Breast epithelium (tissue), 4 donors: ENCODE measurements around the gene CD79B. TPM values are rescaled to one million over a fixed set of nuclear protein-coding genes. Genes with fewer than 3 reads are reported as not detected.
A peak's percentile ranks its signal among the peaks of the same experiment; 100 is the strongest.

ENCODE experiments used
- DNase-seq, 2 donors: peaks; one replicate each; pipeline ENCODE4 v3.0.0-alpha.2; 2019; ENCODE audit warnings: low spot score in 2 of 2
- H3K27ac ChIP-seq, 2 donors: fragments of 200-600 bp; sonication (generic) in 1 of 2; one replicate each; pipeline ENCODE4 v1.5.1; 2016 to 2019; ENCODE audit warnings: mild to moderate bottlenecking in 1 of 2
- H3K27me3 ChIP-seq, 2 donors: fragments of 200-600 bp; sonication (generic) in 1 of 2; one replicate each; pipeline versions ENCODE4 v1.5.1 to v1.6.0; 2017 to 2019; ENCODE audit warnings: control low read depth in 1 of 2, mild to moderate bottlenecking in 1 of 2
- H3K36me3 ChIP-seq: fragments of 200-600 bp; one replicate; pipeline ENCODE4 v1.5.1; 2019
- H3K4me1 ChIP-seq, 2 donors: fragments of 200-600 bp; sonication (generic); one replicate each; pipeline ENCODE4 v1.5.1; 2016 to 2019; ENCODE audit warnings: control low read depth in 1 of 2
- H3K4me3 ChIP-seq, 3 donors: fragments of 200-600 bp; sonication (generic); 1 replicate in 2 of 3; 2 replicates in 1 of 3; pipeline ENCODE4 v1.5.1; 2016 to 2019; ENCODE audit warnings: mild to moderate bottlenecking in 3 of 3, moderate library complexity in 2 of 3
- H3K9me3 ChIP-seq, 2 donors: fragments of 200-600 bp; sonication (generic) in 1 of 2; one replicate each; pipeline ENCODE4 v1.5.1; 2016 to 2019; ENCODE audit warnings: control low read depth in 1 of 2
- CTCF ChIP-seq, 3 donors: fragments of 450-650 bp; IDR thresholded peaks; one replicate each; pipeline ENCODE4 v1.5.1; 2016 to 2017; ENCODE audit warnings: antibody characterized with exemption in 3 of 3, mild to moderate bottlenecking in 3 of 3, moderate library complexity in 3 of 3
- POLR2A ChIP-seq: fragments of 450-650 bp; IDR thresholded peaks from one replicate; pipeline ENCODE4 v1.6.1; 2016; ENCODE audit warnings: antibody characterized with exemption, mild to moderate bottlenecking, moderate library complexity
- POLR2AphosphoS5 ChIP-seq, 3 donors: sonication (generic); formaldehyde crosslinking; IDR thresholded peaks; one replicate each; pipeline ENCODE4 v1.6.1; 2017; ENCODE audit warnings: antibody characterized with exemption in 3 of 3
- intact Hi-C: fragments of 100-400 bp; cut with DNase I; formaldehyde crosslinking; loops from one replicate; pipeline ENCODE4 v1.15.1; 2023; ENCODE audit warnings: low total_unique reads
- total RNA-seq, 3 donors: library from RNA; depleted of rRNA; stranded (reverse); fragments of >200 nt; gene quantifications; one replicate each; pipeline ENCODE4 v1.1.0, GENCODE V29; 2016

The CD79B gene
- total RNA-seq, 3 donors from 2014 or later, result 2.2 to 7.9 (median 3.4) TPM

- Histone ChIP-seq H3K27ac (no peak overlapping the region), H3K9me3 (no peaks in the 10 kb centered on the region), H3K27me3 (no peaks in the 10 kb centered on the region), H3K36me3 (no peaks in the 10 kb centered on the region), H3K4me1 (no peaks in the 10 kb centered on the region), H3K4me3 (no peak overlapping the region)
- no peak for TF ChIP-seq POLR2A
- peak in 2 of 3 donors; percentile 25 to 50 for TF ChIP-seq CTCF (IDR thresholded peaks at IDR 0.05)
- intact Hi-C loops, result no loop called here
- no peak for DNase-seq
Observed at GRCh38 chr17:63946440-63947363, 14.6 kb upstream of the CD79B start.

- H3K27ac ChIP-seq, result no peak overlapping the region
- H3K4me3 ChIP-seq, result no peak overlapping the region
- no peaks in the 10 kb centered on the region for H3K27me3 ChIP-seq
- no peaks in the 10 kb centered on the region for H3K4me1 ChIP-seq
- H3K9me3 ChIP-seq, result no peaks in the 10 kb centered on the region
- TF ChIP-seq POLR2AphosphoS5 (IDR thresholded peaks at IDR 0.05) (no peak), CTCF (IDR thresholded peaks at IDR 0.05) (no peak), POLR2A (no peak)
- no peaks in the 10 kb centered on the region for H3K36me3 ChIP-seq
- no peak for DNase-seq
- intact Hi-C loops, result no loop called here
Observed at GRCh38 chr17:63945784-63946439, 13.8 kb upstream of the CD79B start.

- no peaks in the 10 kb centered on the region for H3K9me3 ChIP-seq
- intact Hi-C loops, result no loop called here
- no peak for DNase-seq
- no peaks in the 10 kb centered on the region for H3K4me1 ChIP-seq
- TF ChIP-seq CTCF (IDR thresholded peaks at IDR 0.05), result no peak
- no peaks in the 10 kb centered on the region for H3K36me3 ChIP-seq
- no peaks in the 10 kb centered on the region for H3K27me3 ChIP-seq
- H3K27ac ChIP-seq, result no peak overlapping the region
- no peak overlapping the region for H3K4me3 ChIP-seq
Observed at GRCh38 chr17:63944736-63945499, 12.8 kb upstream of the CD79B start.

GRCh38 chr17:63943745-63944144, 11.6 kb upstream of the CD79B start:
- TF ChIP-seq CTCF (IDR thresholded peaks at IDR 0.05) (no peak), POLR2A (no peak), POLR2AphosphoS5 (IDR thresholded peaks at IDR 0.05) (no peak)
- no peak for DNase-seq
- Histone ChIP-seq H3K27ac (no peak overlapping the region), H3K4me3 (no peak overlapping the region), H3K9me3 (no peaks in the 10 kb centered on the region), H3K36me3 (no peaks in the 10 kb centered on the region), H3K4me1 (no peaks in the 10 kb centered on the region), H3K27me3 (no peaks in the 10 kb centered on the region)
- intact Hi-C loops, result no loop called here
